Cardiac septum (tissue), 1 donor: Measurements from ENCODE around the gene CHST11. TPM values are rescaled to one million over a fixed set of nuclear protein-coding genes. Genes with fewer than 3 reads are reported as not detected.
"Not testable (repeated sequence)": the region's sequence is repeated elsewhere in the genome, so short reads cannot be mapped to it uniquely, and the experiment has no call there.

Experiments used
- DNase-seq: peaks from one replicate; pipeline ENCODE4 v3.0.0-alpha.2; 2020; ENCODE audit warnings: low spot score
- intact Hi-C: fragments of 100-400 bp; cut with DNase I; formaldehyde crosslinking; loops from one replicate; pipeline ENCODE4 v1.14.0; 2022
- total RNA-seq: library from RNA; stranded (reverse); fragmentation: NEBNext Ultra II Directional; extraction: Animal tissue kit (Norgen Biotek cat#: 25700); gene quantifications from one replicate; pipeline ENCODE4 v1.2.1, GENCODE V29; 2021
- donor health status: DM: no; HTN: no; CAD: no.

CHST11 gene
- total RNA-seq, 1 donor from 2014 or later = 6.1 TPM

- intact Hi-C loops = no loop called here
- DNase-seq = no peak
Observed at GRCh38 chr12:104538891-104539462, 82.2 kb downstream of the CHST11 start.

GRCh38 chr12:104544836-104545235 is 88.1 kb downstream of the CHST11 start:
- intact Hi-C loops = loop anchor here (5.0 kb wide), 1 partner anchor 47 kb away; no protein-coding TSS in a partner anchor
- DNase-seq = no peak

- intact Hi-C loops = loop anchor here (5.0 kb wide), 1 partner anchor 46 kb away; no protein-coding TSS in a partner anchor
- DNase-seq = no peak
Observed at GRCh38 chr12:104546575-104546974, 89.8 kb downstream of the CHST11 start.

GRCh38 chr12:104547235-104547634 is 90.5 kb downstream of the CHST11 start:
- intact Hi-C loops = loop anchor here (5.0 kb wide), 1 partner anchor 45 kb away; no protein-coding TSS in a partner anchor
- no peak for DNase-seq

GRCh38 chr12:104549815-104550480 is 93.2 kb downstream of the CHST11 start:
- intact Hi-C loops = loop anchor here (5.0 kb wide), 1 partner anchor 42 kb away; no protein-coding TSS in a partner anchor
- no peak for DNase-seq

GRCh38 chr12:104551313-104551931 is 94.7 kb downstream of the CHST11 start:
- intact Hi-C loops = no loop called here
- no peak for DNase-seq

GRCh38 chr12:104553421-104553820 is 96.7 kb downstream of the CHST11 start:
- intact Hi-C loops = no loop called here
- no peak for DNase-seq

- intact Hi-C loops = no loop called here
- no peak for DNase-seq
Observed at GRCh38 chr12:104555648-104556047, 98.9 kb downstream of the CHST11 start.

- intact Hi-C loops = no loop called here
Observed at GRCh38 chr12:104557488-104558195, 100.9 kb downstream of the CHST11 start.

GRCh38 chr12:104560881-104561280 is 104.1 kb downstream of the CHST11 start:
- intact Hi-C loops = no loop called here
- DNase-seq = no peak

More at GRCh38 chr12:104557488-104558195, 100.9 kb downstream of the CHST11 start:
- DNase-seq = no peak

- no peak for DNase-seq
- intact Hi-C loops = no loop called here
Observed at GRCh38 chr12:104562763-104563162, 106.0 kb downstream of the CHST11 start.

- intact Hi-C loops, DNase-seq: not testable (repeated sequence)
Observed at GRCh38 chr12:104564662-104565061, 107.9 kb downstream of the CHST11 start.

- intact Hi-C loops = no loop called here
- DNase-seq = no peak
Observed at GRCh38 chr12:104565606-104566243, 109.0 kb downstream of the CHST11 start.

GRCh38 chr12:104566244-104566993 is 109.7 kb downstream of the CHST11 start:
- intact Hi-C loops = no loop called here
- no peak for DNase-seq

- intact Hi-C loops = no loop called here
- DNase-seq = no peak
Observed at GRCh38 chr12:104567832-104568486, 111.2 kb downstream of the CHST11 start.

- intact Hi-C loops = no loop called here
- DNase-seq = no peak
Observed at GRCh38 chr12:104568487-104568868, 111.7 kb downstream of the CHST11 start.

GRCh38 chr12:104568935-104569334 is 112.2 kb downstream of the CHST11 start:
- intact Hi-C loops = no loop called here
- no peak for DNase-seq

GRCh38 chr12:104569346-104570173 is 112.8 kb downstream of the CHST11 start:
- intact Hi-C loops = no loop called here

More at GRCh38 chr12:104569346-104570173, 112.8 kb downstream of the CHST11 start:
- no peak for DNase-seq
